ENCODE results near the gene DNMT3B.
A peak's percentile ranks its signal among the peaks of the same experiment; 100 is the strongest.
"Not testable (repeated sequence)": the region's sequence is repeated elsewhere in the genome, so short reads cannot be mapped to it uniquely, and the experiment has no call there.

Gene DNMT3B

GRCh38 chr20:32784369-32785080, 22.3 kb downstream of the DNMT3B start:
- intact Hi-C loops (cut with DNase I): no loop called here
- DNase-seq: no peak

DNA sequence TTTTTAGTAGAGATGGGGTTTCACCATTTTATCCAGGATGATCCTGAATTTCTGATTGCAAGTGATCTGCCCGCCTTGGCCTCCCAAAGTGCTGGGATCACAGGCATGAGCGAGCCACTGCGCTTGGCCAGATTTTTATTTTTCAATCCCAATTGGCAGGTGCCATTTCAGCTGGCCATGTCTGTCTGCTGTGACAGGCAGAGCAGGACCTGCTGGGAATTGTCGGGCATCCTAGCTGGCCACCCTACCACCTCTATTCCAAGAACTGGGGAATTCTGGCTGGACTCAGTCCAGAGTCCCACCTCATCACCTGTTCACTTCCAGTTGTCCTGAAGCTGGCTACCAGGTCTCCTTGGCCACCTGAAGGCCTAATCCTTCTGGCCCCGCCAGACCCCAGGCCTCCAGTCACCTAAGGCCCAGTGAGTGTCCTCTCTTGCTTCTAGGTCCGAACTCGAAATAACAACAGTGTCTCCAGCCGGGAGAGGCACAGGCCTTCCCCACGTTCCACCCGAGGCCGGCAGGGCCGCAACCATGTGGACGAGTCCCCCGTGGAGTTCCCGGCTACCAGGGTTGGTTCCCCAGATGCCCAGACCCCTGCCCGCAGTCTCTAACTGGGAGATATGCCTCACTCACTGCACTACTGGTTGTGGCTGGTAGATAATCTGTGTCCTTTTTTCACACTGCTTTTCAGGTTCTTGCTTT, 24.0 kb downstream of the DNMT3B start:
- DNase-seq: no peak
- intact Hi-C loops (cut with DNase I): no loop called here

DNA sequence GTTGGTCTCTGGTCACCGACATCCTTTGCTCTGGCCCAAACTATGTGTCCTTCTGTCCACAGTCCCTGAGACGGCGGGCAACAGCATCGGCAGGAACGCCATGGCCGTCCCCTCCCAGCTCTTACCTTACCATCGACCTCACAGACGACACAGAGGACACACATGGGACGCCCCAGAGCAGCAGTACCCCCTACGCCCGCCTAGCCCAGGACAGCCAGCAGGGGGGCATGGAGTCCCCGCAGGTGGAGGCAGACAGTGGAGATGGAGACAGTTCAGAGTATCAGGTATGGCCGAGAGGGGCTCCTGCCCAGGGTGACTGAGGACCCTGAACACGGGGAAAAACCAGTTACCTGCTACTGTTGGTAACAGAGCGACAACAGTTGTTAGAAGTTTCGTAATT, 25.0 kb downstream of the DNMT3B start:
- intact Hi-C loops (cut with DNase I): no loop called here
- no peak for DNase-seq

- DNase-seq: peak; percentile 74 to 94 (median 87)
- intact Hi-C loops (cut with DNase I): no loop called here
Observed at GRCh38 chr20:32789896-32790750, 27.9 kb downstream of the DNMT3B start.

DNA sequence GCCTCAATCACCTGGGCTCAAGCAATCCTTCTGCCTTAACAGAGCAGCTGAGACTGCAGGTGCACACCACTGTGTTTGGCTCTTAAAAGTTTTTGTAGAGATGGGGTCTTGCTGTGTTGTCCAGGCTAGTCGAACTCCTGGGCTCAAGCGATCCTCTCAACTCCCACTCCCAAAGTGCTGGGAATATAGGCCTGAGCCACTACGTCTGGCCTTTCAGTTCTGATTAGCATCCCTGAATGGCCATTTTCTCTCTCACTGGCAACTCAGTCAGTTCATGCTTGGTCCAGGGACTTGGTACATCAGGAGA, 28.5 kb downstream of the DNMT3B start:
- DNase-seq: no peak
- intact Hi-C loops (cut with DNase I): no loop called here

GRCh38 chr20:32792316-32792715, 30.1 kb downstream of the DNMT3B start:
- peak in 15 of 42 donors; percentile 13 to 58 (median 28) for DNase-seq
- intact Hi-C loops (cut with DNase I): no loop called here

DNA sequence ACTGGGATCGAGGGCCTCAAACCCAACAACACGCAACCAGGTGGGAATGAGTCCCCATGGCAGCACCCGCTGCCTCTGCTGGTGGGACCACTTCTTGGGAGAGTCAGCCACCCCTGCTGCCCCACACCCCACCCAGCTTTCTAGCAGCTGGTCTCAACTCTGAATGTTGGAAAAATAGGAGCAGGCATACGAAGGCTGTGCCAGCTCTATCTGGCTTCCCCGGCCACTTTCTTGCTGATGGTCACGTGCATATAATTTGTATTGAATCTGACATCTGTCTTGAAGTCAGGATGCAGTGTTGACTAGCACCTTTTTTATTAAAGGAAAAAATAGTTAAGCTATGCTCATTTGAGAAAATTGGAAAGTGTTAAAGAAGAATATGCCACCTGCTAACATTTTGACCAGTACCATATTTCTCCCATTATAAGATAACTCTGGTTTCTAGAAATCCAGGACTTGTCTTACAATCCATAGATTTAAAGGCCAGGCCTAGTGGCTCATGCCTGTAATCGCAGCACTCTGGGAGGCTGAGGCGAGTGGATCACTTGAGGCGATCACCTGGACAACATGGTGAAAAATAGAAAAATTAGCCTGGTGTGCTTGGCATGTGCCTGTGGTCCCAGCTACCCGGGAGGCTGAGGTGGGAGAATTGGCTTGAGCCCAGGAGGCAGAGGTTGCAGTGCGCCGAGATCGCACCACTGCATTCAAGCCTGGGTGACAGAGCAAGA, 30.7 kb downstream of the DNMT3B start:
- intact Hi-C loops (cut with DNase I): no loop called here

DNA sequence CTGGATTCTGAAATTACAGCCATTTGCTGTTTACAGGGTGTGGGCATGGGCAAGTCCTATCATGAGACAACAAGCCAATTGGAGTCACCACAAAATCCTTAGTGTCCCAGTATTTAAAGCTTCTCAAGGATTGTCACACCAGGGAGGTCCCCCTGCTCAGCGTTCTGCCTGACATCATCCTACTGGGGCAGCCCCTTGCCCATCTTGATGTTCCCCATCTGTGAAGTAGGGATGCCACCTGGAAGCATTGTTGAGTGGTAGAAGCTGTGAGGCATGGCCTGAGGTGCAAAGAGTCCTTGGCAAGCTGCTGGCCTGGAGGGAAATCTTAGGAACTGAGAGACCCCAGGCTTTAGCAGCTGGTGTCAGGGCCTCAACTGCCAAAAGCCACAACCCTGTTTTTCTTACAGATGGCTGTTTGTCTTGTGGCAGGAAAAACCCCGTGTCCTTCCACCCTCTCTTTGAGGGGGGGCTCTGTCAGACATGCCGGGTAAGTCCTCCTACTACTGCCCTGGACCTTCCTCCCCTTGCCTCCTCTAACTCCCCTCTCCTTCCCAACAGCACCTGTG, 34.3 kb downstream of the DNMT3B start:
- intact Hi-C loops (cut with DNase I): no loop called here
- DNase-seq: no peak

More for the DNA sequence above, 30.7 kb downstream of the DNMT3B start:
- no peak for DNase-seq

DNA sequence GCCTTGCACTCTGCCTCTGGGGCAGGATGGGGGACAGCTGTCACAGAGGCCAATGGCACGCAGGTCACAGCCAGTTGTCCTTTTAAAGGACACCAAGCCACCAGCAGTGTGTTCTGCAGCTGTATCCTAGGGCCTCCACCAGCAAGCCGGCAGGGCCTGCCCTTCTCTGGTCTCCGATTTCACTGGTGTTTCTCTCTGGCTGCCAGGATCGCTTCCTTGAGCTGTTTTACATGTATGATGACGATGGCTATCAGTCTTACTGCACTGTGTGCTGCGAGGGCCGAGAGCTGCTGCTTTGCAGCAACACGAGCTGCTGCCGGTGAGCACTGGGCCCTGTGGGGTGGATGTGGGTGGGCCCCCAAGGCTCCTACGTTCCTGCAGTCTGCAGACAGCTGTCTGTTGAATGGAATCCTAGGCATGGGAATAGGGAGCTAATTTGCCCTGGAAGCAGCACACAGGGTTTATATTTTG, 34.8 kb downstream of the DNMT3B start:
- DNase-seq: no peak
- intact Hi-C loops (cut with DNase I): no loop called here

DNA sequence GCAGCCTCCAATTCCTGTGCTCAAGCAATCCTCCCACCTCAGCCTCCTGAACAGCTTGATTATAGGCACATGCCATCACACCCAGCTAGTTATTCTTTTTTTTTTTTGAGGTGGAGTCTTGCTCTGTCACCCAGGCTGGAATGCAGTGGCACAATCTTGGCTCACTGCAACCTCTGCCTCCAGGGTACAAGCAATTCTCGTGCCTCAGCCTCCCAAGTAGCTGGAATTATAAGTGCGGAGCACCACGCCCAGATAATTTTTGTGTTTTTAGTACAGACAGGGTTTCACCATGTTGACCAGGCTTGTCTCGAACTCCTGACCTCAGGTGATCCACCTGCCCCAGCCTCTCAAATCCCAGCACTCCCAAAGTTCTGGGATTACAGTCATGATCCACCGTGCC, 35.4 kb downstream of the DNMT3B start:
- intact Hi-C loops (cut with DNase I); DNase-seq: not testable (repeated sequence)

GRCh38 chr20:32798046-32798981, 36.1 kb downstream of the DNMT3B start:
- intact Hi-C loops (cut with DNase I): no loop called here
- no peak for DNase-seq

GRCh38 chr20:32803092-32803491, 40.9 kb downstream of the DNMT3B start:
- intact Hi-C loops (cut with DNase I): no loop called here
- no peak for DNase-seq

- no peak for DNase-seq
- intact Hi-C loops (cut with DNase I): no loop called here
Observed at GRCh38 chr20:32804022-32804715, 42.0 kb downstream of the DNMT3B start.

- peak in 8 of 42 donors; percentile 14 to 65 (median 24) for DNase-seq
- intact Hi-C loops (cut with DNase I): no loop called here
Observed at GRCh38 chr20:32804817-32805216, 42.6 kb downstream of the DNMT3B start.

DNA sequence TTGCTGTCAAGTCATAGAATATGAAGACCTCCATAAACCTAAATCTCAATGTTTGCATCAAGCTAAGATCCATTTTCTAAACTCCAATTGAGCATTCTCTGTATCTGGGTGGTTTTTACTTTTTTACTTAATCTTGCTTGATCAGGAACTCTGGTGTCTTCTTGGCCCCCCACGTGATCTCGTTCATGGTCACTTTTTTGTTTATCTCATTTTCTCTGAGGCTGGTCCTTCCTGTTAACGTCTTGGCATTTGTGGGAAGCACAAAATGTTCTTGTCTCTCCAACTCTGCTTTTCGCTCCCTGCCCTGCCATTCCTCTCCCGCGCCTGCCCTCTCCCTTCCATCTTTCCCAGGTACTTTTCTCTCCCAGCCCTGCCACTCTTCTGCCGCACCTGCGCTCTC, 43.5 kb downstream of the DNMT3B start:
- no peak for DNase-seq
- intact Hi-C loops (cut with DNase I): no loop called here

DNA sequence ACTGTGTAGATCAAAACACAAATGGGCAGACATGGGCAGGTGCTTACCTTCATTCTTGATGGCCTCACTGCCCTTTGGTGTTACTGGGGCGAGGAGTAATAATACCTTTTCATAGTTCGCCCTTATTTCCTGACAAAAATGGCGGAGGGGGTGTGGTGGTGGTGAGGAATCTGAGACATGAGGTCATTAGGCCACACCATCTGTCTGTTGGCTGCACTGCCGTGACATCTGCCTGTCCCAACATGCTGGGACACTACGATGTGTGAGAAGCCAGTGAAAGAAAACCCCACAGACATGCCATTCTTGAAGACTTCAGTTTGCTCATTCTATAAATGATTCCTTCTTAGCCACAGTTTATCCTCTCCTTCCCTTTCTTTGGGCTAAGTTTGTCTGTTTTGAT, 44.2 kb downstream of the DNMT3B start:
- intact Hi-C loops (cut with DNase I): no loop called here
- DNase-seq: no peak

DNA sequence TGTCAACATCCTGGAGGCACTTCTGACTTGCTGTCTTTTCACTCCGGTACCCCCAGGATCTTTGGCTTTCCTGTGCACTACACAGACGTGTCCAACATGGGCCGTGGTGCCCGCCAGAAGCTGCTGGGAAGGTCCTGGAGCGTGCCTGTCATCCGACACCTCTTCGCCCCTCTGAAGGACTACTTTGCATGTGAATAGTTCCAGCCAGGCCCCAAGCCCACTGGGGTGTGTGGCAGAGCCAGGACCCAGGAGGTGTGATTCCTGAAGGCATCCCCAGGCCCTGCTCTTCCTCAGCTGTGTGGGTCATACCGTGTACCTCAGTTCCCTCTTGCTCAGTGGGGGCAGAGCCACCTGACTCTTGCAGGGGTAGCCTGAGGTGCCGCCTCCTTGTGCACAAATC, 45.5 kb downstream of the DNMT3B start:
- DNase-seq: no peak
- intact Hi-C loops (cut with DNase I): no loop called here
